Measurements from ENCODE around the gene EIF4H.

EIF4H gene

GRCh38 chr7:74149071-74149470 is 25.1 kb upstream of the EIF4H start:
- Histone ChIP-seq H3K9ac (ENCODE audit: low read length) (no peak overlapping the region), H3K56ac (ENCODE audit: low read length) (no peak overlapping the region), H2AK5ac (ENCODE audit: low read length) (no peak overlapping the region), H3K23ac (ENCODE audit: low read length) (no peak overlapping the region), H2BK15ac (replicated peaks; ENCODE audit: low read depth) (no peak overlapping the region), H3K4me2 (ENCODE audit: low read length) (no peak overlapping the region), H3K4ac (ENCODE audit: low read depth, low read length) (no peak overlapping the region), H3K79me1 (ENCODE audit: low read length) (no peaks in the 10 kb centered on the region), H3K79me2 (ENCODE audit: control insufficient read depth, insufficient read depth, low read length) (no peaks in the 10 kb centered on the region), H4K8ac (ENCODE audit: low read depth, low read length) (no peak overlapping the region), H2BK5ac (ENCODE audit: low read length) (no peak overlapping the region), H4K5ac (ENCODE audit: low read length) (no peak overlapping the region), H3K36me3 (ENCODE audit: control insufficient read depth, insufficient read depth, low read length) (no peaks in the 10 kb centered on the region), H3K27me3 (ENCODE audit: insufficient read depth, low read length, poor library complexity) (no peaks in the 10 kb centered on the region), H3K4me3 (ENCODE audit: low read length) (no peak overlapping the region), H3K27ac (ENCODE audit: low read depth, low read length) (no peak overlapping the region), H3K18ac (ENCODE audit: low read length) (no peak overlapping the region), H2BK120ac (ENCODE audit: low read depth, low read length) (no peak overlapping the region), H3K4me1 (ENCODE audit: control insufficient read depth, low read depth, low read length) (no peaks in the 10 kb centered on the region)
- DNase-seq = no peak
- no CpG with 5 or more reads among the region's 5 CpGs for WGBS (ENCODE audit: extremely low coverage, insufficient coverage, low lambda C conversion rate)

GRCh38 chr7:74149603-74150002 is 24.6 kb upstream of the EIF4H start:
- Histone ChIP-seq H3K18ac (ENCODE audit: low read length) (no peak overlapping the region), H2BK120ac (ENCODE audit: low read depth, low read length) (no peak overlapping the region), H2BK5ac (ENCODE audit: low read length) (no peak overlapping the region), H3K79me1 (ENCODE audit: low read length) (no peaks in the 10 kb centered on the region), H4K8ac (ENCODE audit: low read depth, low read length) (no peak overlapping the region), H3K27me3 (ENCODE audit: insufficient read depth, low read length, poor library complexity) (no peaks in the 10 kb centered on the region), H3K56ac (ENCODE audit: low read length) (no peak overlapping the region), H3K79me2 (ENCODE audit: control insufficient read depth, insufficient read depth, low read length) (no peaks in the 10 kb centered on the region), H3K23ac (ENCODE audit: low read length) (no peak overlapping the region), H2AK5ac (ENCODE audit: low read length) (no peak overlapping the region), H3K9ac (ENCODE audit: low read length) (no peak overlapping the region), H3K36me3 (ENCODE audit: control insufficient read depth, insufficient read depth, low read length) (no peaks in the 10 kb centered on the region), H3K4ac (ENCODE audit: low read depth, low read length) (no peak overlapping the region), H4K5ac (ENCODE audit: low read length) (no peak overlapping the region), H3K27ac (ENCODE audit: low read depth, low read length) (no peak overlapping the region), H3K4me3 (ENCODE audit: low read length) (no peak overlapping the region), H3K4me2 (ENCODE audit: low read length) (no peak overlapping the region), H3K4me1 (ENCODE audit: control insufficient read depth, low read depth, low read length) (no peaks in the 10 kb centered on the region), H2BK15ac (replicated peaks; ENCODE audit: low read depth) (no peak overlapping the region)
- no CpG with 5 or more reads among the region's 1 CpG for WGBS (ENCODE audit: extremely low coverage, insufficient coverage, low lambda C conversion rate)
- no peak for DNase-seq

- no peak overlapping the region for H3K23ac ChIP-seq (ENCODE audit: low read length)
- H3K4me3 ChIP-seq (ENCODE audit: low read length) = no peak overlapping the region
- H3K79me1 ChIP-seq (ENCODE audit: low read length) = no peaks in the 10 kb centered on the region
- no peak overlapping the region for H2AK5ac ChIP-seq (ENCODE audit: low read length)
- no peak overlapping the region for H2BK5ac ChIP-seq (ENCODE audit: low read length)
- H3K79me2 ChIP-seq (ENCODE audit: control insufficient read depth, insufficient read depth, low read length) = no peaks in the 10 kb centered on the region
- WGBS (ENCODE audit: extremely low coverage, insufficient coverage, low lambda C conversion rate) = no CpG with 5 or more reads among the region's 9 CpGs
- H3K36me3 ChIP-seq (ENCODE audit: control insufficient read depth, insufficient read depth, low read length) = no peaks in the 10 kb centered on the region
- H3K27ac ChIP-seq (ENCODE audit: low read depth, low read length) = no peak overlapping the region
- no peak overlapping the region for H2BK120ac ChIP-seq (ENCODE audit: low read depth, low read length)
- H3K4me1 ChIP-seq (ENCODE audit: control insufficient read depth, low read depth, low read length) = no peaks in the 10 kb centered on the region
- no peak overlapping the region for H4K8ac ChIP-seq (ENCODE audit: low read depth, low read length)
- H3K4ac ChIP-seq (ENCODE audit: low read depth, low read length) = no peak overlapping the region
- no peak overlapping the region for H3K18ac ChIP-seq (ENCODE audit: low read length)
- H3K4me2 ChIP-seq (ENCODE audit: low read length) = no peak overlapping the region
- no peak overlapping the region for H3K9ac ChIP-seq (ENCODE audit: low read length)
- no peak overlapping the region for H3K56ac ChIP-seq (ENCODE audit: low read length)
- H2BK15ac ChIP-seq (replicated peaks; ENCODE audit: low read depth) = no peak overlapping the region
- H4K5ac ChIP-seq (ENCODE audit: low read length) = no peak overlapping the region
- no peaks in the 10 kb centered on the region for H3K27me3 ChIP-seq (ENCODE audit: insufficient read depth, low read length, poor library complexity)
- no peak for DNase-seq
These were observed 20.4 kb upstream of the EIF4H start for GRCh38 chr7:74153736-74154135.

GRCh38 chr7:74155810-74156395 is 18.3 kb upstream of the EIF4H start:
- Histone ChIP-seq H4K5ac (ENCODE audit: low read length) (no peak overlapping the region), H3K36me3 (ENCODE audit: control insufficient read depth, insufficient read depth, low read length) (no peaks in the 10 kb centered on the region), H4K8ac (ENCODE audit: low read depth, low read length) (no peak overlapping the region), H3K79me2 (ENCODE audit: control insufficient read depth, insufficient read depth, low read length) (no peaks in the 10 kb centered on the region), H3K79me1 (ENCODE audit: low read length) (no peaks in the 10 kb centered on the region), H3K4me3 (ENCODE audit: low read length) (no peak overlapping the region), H3K27me3 (ENCODE audit: insufficient read depth, low read length, poor library complexity) (no peaks in the 10 kb centered on the region), H2BK5ac (ENCODE audit: low read length) (peak overlapping the region; percentile 14), H3K4ac (ENCODE audit: low read depth, low read length) (no peak overlapping the region), H2BK15ac (replicated peaks; ENCODE audit: low read depth) (no peak overlapping the region), H2BK120ac (ENCODE audit: low read depth, low read length) (no peak overlapping the region), H3K18ac (ENCODE audit: low read length) (no peak overlapping the region), H3K4me2 (ENCODE audit: low read length) (no peak overlapping the region), H3K27ac (ENCODE audit: low read depth, low read length) (no peak overlapping the region), H2AK5ac (ENCODE audit: low read length) (no peak overlapping the region), H3K9ac (ENCODE audit: low read length) (no peak overlapping the region), H3K56ac (ENCODE audit: low read length) (peak overlapping the region; percentile 27), H3K23ac (ENCODE audit: low read length) (no peak overlapping the region), H3K4me1 (ENCODE audit: control insufficient read depth, low read depth, low read length) (no peaks in the 10 kb centered on the region)
- peak; percentile 88 for DNase-seq
- WGBS (ENCODE audit: extremely low coverage, insufficient coverage, low lambda C conversion rate) = no CpG with 5 or more reads among the region's 9 CpGs

GRCh38 chr7:74157605-74158004 is 16.6 kb upstream of the EIF4H start:
- Histone ChIP-seq H3K4ac (ENCODE audit: low read depth, low read length) (no peak overlapping the region), H3K4me3 (ENCODE audit: low read length) (no peak overlapping the region), H2BK5ac (ENCODE audit: low read length) (no peak overlapping the region), H2BK120ac (ENCODE audit: low read depth, low read length) (no peak overlapping the region), H3K4me1 (ENCODE audit: control insufficient read depth, low read depth, low read length) (no peaks in the 10 kb centered on the region), H3K56ac (ENCODE audit: low read length) (no peak overlapping the region), H3K18ac (ENCODE audit: low read length) (no peak overlapping the region), H2AK5ac (ENCODE audit: low read length) (no peak overlapping the region), H3K79me2 (ENCODE audit: control insufficient read depth, insufficient read depth, low read length) (no peaks in the 10 kb centered on the region), H3K23ac (ENCODE audit: low read length) (no peak overlapping the region), H4K5ac (ENCODE audit: low read length) (no peak overlapping the region), H3K36me3 (ENCODE audit: control insufficient read depth, insufficient read depth, low read length) (no peaks in the 10 kb centered on the region), H3K9ac (ENCODE audit: low read length) (no peak overlapping the region), H3K27ac (ENCODE audit: low read depth, low read length) (no peak overlapping the region), H4K8ac (ENCODE audit: low read depth, low read length) (no peak overlapping the region), H3K4me2 (ENCODE audit: low read length) (no peak overlapping the region), H3K27me3 (ENCODE audit: insufficient read depth, low read length, poor library complexity) (no peaks in the 10 kb centered on the region), H3K79me1 (ENCODE audit: low read length) (no peaks in the 10 kb centered on the region), H2BK15ac (replicated peaks; ENCODE audit: low read depth) (no peak overlapping the region)
- no CpG with 5 or more reads among the region's 9 CpGs for WGBS (ENCODE audit: extremely low coverage, insufficient coverage, low lambda C conversion rate)
- no peak for DNase-seq

- no peaks in the 10 kb centered on the region for H3K27me3 ChIP-seq (ENCODE audit: insufficient read depth, low read length, poor library complexity)
- H2AK5ac ChIP-seq (ENCODE audit: low read length) = no peak overlapping the region
- H4K5ac ChIP-seq (ENCODE audit: low read length) = no peak overlapping the region
- H3K27ac ChIP-seq (ENCODE audit: low read depth, low read length) = no peak overlapping the region
- no peak overlapping the region for H3K9ac ChIP-seq (ENCODE audit: low read length)
- H3K4me3 ChIP-seq (ENCODE audit: low read length) = no peak overlapping the region
- no peak overlapping the region for H3K23ac ChIP-seq (ENCODE audit: low read length)
- no peak overlapping the region for H3K4ac ChIP-seq (ENCODE audit: low read depth, low read length)
- no peak overlapping the region for H3K56ac ChIP-seq (ENCODE audit: low read length)
- H3K4me2 ChIP-seq (ENCODE audit: low read length) = no peak overlapping the region
- no peaks in the 10 kb centered on the region for H3K79me1 ChIP-seq (ENCODE audit: low read length)
- H3K36me3 ChIP-seq (ENCODE audit: control insufficient read depth, insufficient read depth, low read length) = no peaks in the 10 kb centered on the region
- H4K8ac ChIP-seq (ENCODE audit: low read depth, low read length) = no peak overlapping the region
- no peak overlapping the region for H2BK5ac ChIP-seq (ENCODE audit: low read length)
- peak; percentile 66 for DNase-seq
- H3K4me1 ChIP-seq (ENCODE audit: control insufficient read depth, low read depth, low read length) = no peaks in the 10 kb centered on the region
- no peaks in the 10 kb centered on the region for H3K79me2 ChIP-seq (ENCODE audit: control insufficient read depth, insufficient read depth, low read length)
- no peak overlapping the region for H2BK120ac ChIP-seq (ENCODE audit: low read depth, low read length)
- WGBS (ENCODE audit: extremely low coverage, insufficient coverage, low lambda C conversion rate) = no CpG with 5 or more reads among the region's 7 CpGs
- no peak overlapping the region for H3K18ac ChIP-seq (ENCODE audit: low read length)
- H2BK15ac ChIP-seq (replicated peaks; ENCODE audit: low read depth) = no peak overlapping the region
These were observed 9.1 kb upstream of the EIF4H start for GRCh38 chr7:74164985-74165456.
